ENCODE results near the gene USF3. TPM values are rescaled to one million over a fixed set of nuclear protein-coding genes. Genes with fewer than 3 reads are reported as not detected.

USF3 gene
- total RNA-seq, 2 donors from 2014 or later = 15.5 to 17.6 TPM

DNA sequence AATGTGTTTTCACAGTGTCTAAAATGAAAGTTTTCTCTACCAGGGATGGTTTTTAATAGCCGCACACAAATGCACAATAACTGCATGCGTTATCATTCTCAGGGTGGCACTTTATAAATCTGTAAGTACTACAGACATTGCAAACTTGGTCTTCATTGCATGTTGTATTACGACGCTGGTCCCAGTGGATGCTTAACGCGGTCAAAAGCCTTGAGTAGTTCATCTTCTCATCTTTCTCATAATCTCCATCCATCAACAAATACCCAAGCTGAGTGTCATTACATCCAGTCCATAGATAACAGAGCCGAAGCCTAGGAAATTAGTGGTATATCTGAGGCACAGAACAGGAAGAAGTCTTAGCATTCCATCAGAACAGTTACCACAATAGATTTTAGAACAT, 72.6 kb downstream of the USF3 start:
- no peaks in the 10 kb centered on the region for H3K9me3 ChIP-seq (ENCODE audit: control insufficient read depth, low read length)
- H3K4me1 ChIP-seq (ENCODE audit: control insufficient read depth, insufficient read depth, low read length) = no peaks in the 10 kb centered on the region
- H3K4me3 Mint-ChIP-seq = no peak overlapping the region
- no peaks in the 10 kb centered on the region for H3K36me3 ChIP-seq (ENCODE audit: control insufficient read depth, insufficient read depth, low read length)
- peaks cover 29% of the 10 kb centered on the region for H3K27me3 Mint-ChIP-seq (ENCODE audit: insufficient read depth)
- 91 to 96% methylated on average over 6 to 7 of the region's 7 CpGs for WGBS, 2 experiments (ENCODE audit: insufficient coverage in 1 of 2, insufficient read length in 1 of 2)
- peaks cover 15% of the 10 kb centered on the region for H3K27me3 ChIP-seq (ENCODE audit: control insufficient read depth, insufficient read depth, low read length, poor library complexity, severe bottlenecking)
- H3K36me3 Mint-ChIP-seq (ENCODE audit: low read depth) = no peaks in the 10 kb centered on the region
- no peak overlapping the region for H3K9ac ChIP-seq (ENCODE audit: extremely low read depth, low read length, poor library complexity, severe bottlenecking)
- no peaks in the 10 kb centered on the region for H3K9me3 Mint-ChIP-seq
- TF ChIP-seq, protein P1, sequence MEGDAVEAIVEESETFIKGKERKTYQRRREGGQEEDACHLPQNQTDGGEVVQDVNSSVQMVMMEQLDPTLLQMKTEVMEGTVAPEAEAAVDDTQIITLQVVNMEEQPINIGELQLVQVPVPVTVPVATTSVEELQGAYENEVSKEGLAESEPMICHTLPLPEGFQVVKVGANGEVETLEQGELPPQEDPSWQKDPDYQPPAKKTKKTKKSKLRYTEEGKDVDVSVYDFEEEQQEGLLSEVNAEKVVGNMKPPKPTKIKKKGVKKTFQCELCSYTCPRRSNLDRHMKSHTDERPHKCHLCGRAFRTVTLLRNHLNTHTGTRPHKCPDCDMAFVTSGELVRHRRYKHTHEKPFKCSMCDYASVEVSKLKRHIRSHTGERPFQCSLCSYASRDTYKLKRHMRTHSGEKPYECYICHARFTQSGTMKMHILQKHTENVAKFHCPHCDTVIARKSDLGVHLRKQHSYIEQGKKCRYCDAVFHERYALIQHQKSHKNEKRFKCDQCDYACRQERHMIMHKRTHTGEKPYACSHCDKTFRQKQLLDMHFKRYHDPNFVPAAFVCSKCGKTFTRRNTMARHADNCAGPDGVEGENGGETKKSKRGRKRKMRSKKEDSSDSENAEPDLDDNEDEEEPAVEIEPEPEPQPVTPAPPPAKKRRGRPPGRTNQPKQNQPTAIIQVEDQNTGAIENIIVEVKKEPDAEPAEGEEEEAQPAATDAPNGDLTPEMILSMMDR (conservative IDR thresholded peaks at IDR 0.05) = no peak
- no peak overlapping the region for H3K27ac Mint-ChIP-seq
- no peaks in the 10 kb centered on the region for H3K4me1 Mint-ChIP-seq
- H3K4me3 ChIP-seq (ENCODE audit: low read length) = no peak overlapping the region
- DNase-seq = no peak
- no peak overlapping the region for H3K27ac ChIP-seq (ENCODE audit: low read depth, low read length)

DNA sequence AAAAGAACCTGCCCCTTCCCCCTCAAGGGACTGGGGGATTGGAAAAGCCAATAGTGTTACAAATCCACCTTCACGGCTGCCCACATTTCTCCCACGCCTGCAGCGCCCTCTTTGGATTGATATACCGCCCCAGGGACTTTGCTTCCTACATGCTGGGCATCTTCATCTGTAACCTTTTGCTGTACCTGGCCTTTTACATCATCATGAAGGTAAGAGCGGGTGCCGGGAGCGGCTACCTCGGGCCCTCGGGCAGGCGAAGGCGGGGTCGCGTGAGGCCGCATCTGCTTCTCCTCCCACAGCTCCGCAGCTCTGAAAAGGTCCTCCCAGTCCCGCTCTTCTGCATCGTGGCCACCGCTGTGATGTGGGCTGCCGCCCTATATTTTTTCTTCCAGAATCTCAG, 73.1 kb downstream of the USF3 start:
- H3K4me3 Mint-ChIP-seq = no peak overlapping the region
- H3K27ac ChIP-seq (ENCODE audit: low read depth, low read length) = no peak overlapping the region
- peaks cover 29% of the 10 kb centered on the region for H3K27me3 Mint-ChIP-seq (ENCODE audit: insufficient read depth)
- no peak overlapping the region for H3K9ac ChIP-seq (ENCODE audit: extremely low read depth, low read length, poor library complexity, severe bottlenecking)
- WGBS, 2 experiments (ENCODE audit: insufficient coverage in 1 of 2, insufficient read length in 1 of 2) = 54 to 63% methylated on average over 13 to 19 of the region's 19 CpGs
- no peaks in the 10 kb centered on the region for H3K4me1 Mint-ChIP-seq
- no peak overlapping the region for H3K27ac Mint-ChIP-seq
- TF ChIP-seq, protein P1 (conservative IDR thresholded peaks at IDR 0.05) = peak; percentile 61
- H3K4me1 ChIP-seq (ENCODE audit: control insufficient read depth, insufficient read depth, low read length) = no peaks in the 10 kb centered on the region
- no peaks in the 10 kb centered on the region for H3K36me3 ChIP-seq (ENCODE audit: control insufficient read depth, insufficient read depth, low read length)
- peaks cover 15% of the 10 kb centered on the region for H3K27me3 ChIP-seq (ENCODE audit: control insufficient read depth, insufficient read depth, low read length, poor library complexity, severe bottlenecking)
- no peak overlapping the region for H3K4me3 ChIP-seq (ENCODE audit: low read length)
- H3K9me3 Mint-ChIP-seq = no peaks in the 10 kb centered on the region
- H3K36me3 Mint-ChIP-seq (ENCODE audit: low read depth) = no peaks in the 10 kb centered on the region
- no peaks in the 10 kb centered on the region for H3K9me3 ChIP-seq (ENCODE audit: control insufficient read depth, low read length)
- peak; percentile 76 for DNase-seq

DNA sequence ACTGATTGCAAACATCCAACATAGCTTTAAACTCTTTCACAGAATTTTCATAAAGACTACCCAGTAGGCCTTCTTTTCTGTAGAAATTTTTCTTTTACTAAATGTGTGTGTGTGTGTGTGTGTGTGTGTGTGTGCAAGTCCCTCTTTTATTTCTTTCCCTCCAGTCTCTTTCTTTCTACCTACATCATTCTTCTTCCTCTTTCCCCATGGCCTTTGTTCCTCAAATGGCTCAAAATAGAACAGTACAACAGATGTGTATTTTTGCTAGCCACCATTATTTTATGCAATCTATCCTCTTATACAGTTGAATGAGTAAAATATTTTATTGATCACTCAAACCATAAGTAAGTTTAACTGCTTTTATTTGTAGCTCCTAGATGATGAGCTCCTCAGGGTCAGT, 76.4 kb downstream of the USF3 start:
- Mint-ChIP-seq H3K27me3 (ENCODE audit: insufficient read depth) (peaks cover 16% of the 10 kb centered on the region), H3K27ac (no peak overlapping the region), H3K4me3 (no peak overlapping the region), H3K4me1 (no peaks in the 10 kb centered on the region), H3K9me3 (no peaks in the 10 kb centered on the region), H3K36me3 (ENCODE audit: low read depth) (no peaks in the 10 kb centered on the region)
- TF ChIP-seq, protein P1 (conservative IDR thresholded peaks at IDR 0.05) = no peak
- no peaks in the 10 kb centered on the region for H3K36me3 ChIP-seq (ENCODE audit: control insufficient read depth, insufficient read depth, low read length)
- H3K27ac ChIP-seq (ENCODE audit: low read depth, low read length) = no peak overlapping the region
- no peak overlapping the region for H3K4me3 ChIP-seq (ENCODE audit: low read length)
- no peaks in the 10 kb centered on the region for H3K4me1 ChIP-seq (ENCODE audit: control insufficient read depth, insufficient read depth, low read length)
- H3K9me3 ChIP-seq (ENCODE audit: control insufficient read depth, low read length) = no peaks in the 10 kb centered on the region
- peaks cover 10% of the 10 kb centered on the region for H3K27me3 ChIP-seq (ENCODE audit: control insufficient read depth, insufficient read depth, low read length, poor library complexity, severe bottlenecking)
- no peak overlapping the region for H3K9ac ChIP-seq (ENCODE audit: extremely low read depth, low read length, poor library complexity, severe bottlenecking)
- DNase-seq = no peak

Data from endodermal cell (in vitro differentiated cells).